Aorta (tissue), 5 donors: ENCODE data around the gene NAALADL2. TPM values are rescaled to one million over a fixed set of nuclear protein-coding genes. Genes with fewer than 3 reads are reported as not detected.

Experiments
- ATAC-seq: fragments of 200-7000 bp; cut with Tn5 transposase; one replicate; pipeline ENCODE4 v1.9.1; 2022; ENCODE audit warnings: moderate library complexity; ENCODE audit not compliant: low FRiP score
- DNase-seq, 2 donors: peaks; one replicate each; pipeline ENCODE4 v3.0.0-alpha.2; 2020
- H3K27ac ChIP-seq, 2 donors: one replicate each; pipeline ENCODE4 v1.5.1; 2013; ENCODE audit warnings: low read length in 2 of 2, mild to moderate bottlenecking in 2 of 2, moderate library complexity in 2 of 2, control low read depth in 1 of 2, inconsistent platforms in 1 of 2, low read depth in 1 of 2
- H3K27me3 ChIP-seq, 2 donors: one replicate each; pipeline ENCODE4 v1.6.1; 2013; ENCODE audit warnings: control low read depth in 1 of 2, low read length in 1 of 2, mild to moderate bottlenecking in 1 of 2, moderate library complexity in 1 of 2; ENCODE audit not compliant: insufficient read depth in 2 of 2, control insufficient read depth in 1 of 2
- H3K36me3 ChIP-seq, 2 donors: one replicate each; pipeline ENCODE4 v1.6.1; 2013; ENCODE audit warnings: control low read depth in 1 of 2, low read length in 1 of 2, mild to moderate bottlenecking in 1 of 2; ENCODE audit not compliant: insufficient read depth in 2 of 2, control insufficient read depth in 1 of 2
- H3K4me1 ChIP-seq, 2 donors: one replicate each; pipeline ENCODE4 v1.6.1; 2013; ENCODE audit warnings: low read length in 2 of 2, control low read depth in 1 of 2, mild to moderate bottlenecking in 1 of 2, moderate library complexity in 1 of 2; ENCODE audit not compliant: insufficient read depth in 2 of 2, control insufficient read depth in 1 of 2
- H3K4me3 ChIP-seq, 2 donors: one replicate each; pipeline ENCODE4 v1.5.1; 2013; ENCODE audit warnings: low read length in 2 of 2, control low read depth in 1 of 2, mild to moderate bottlenecking in 1 of 2
- H3K9me3 ChIP-seq: one replicate; pipeline ENCODE4 v1.6.1; 2013; ENCODE audit warnings: mild to moderate bottlenecking, low read length; ENCODE audit not compliant: control insufficient read depth
- WGBS, 2 donors: extraction: QIAGEN DNeasy Blood & Tissue Kit; methylation state at CpG; one replicate each; pipeline ENCODE4 v1.1.7; 2013; 5-methylcytosine and 5-hydroxymethylcytosine counted together
- intact Hi-C, 2 donors: fragments of 100-400 bp; cut with DNase I; formaldehyde crosslinking; loops; one replicate each; pipeline versions ENCODE4 v1.14.2 to v1.15.0; 2022
- polyA plus RNA-seq, 2 donors: library from polyadenylated mRNA; stranded (reverse); fragments of 200-250 nt; gene quantifications; one replicate each; pipeline ENCODE4 v1.2.3, GENCODE V29; 2013
- total RNA-seq, 2 donors: library from RNA; stranded (reverse); fragmentation: NEBNext Ultra II Directional; extraction: Animal tissue kit (Norgen Biotek cat#: 25700); gene quantifications; one replicate each; pipeline ENCODE4 v1.2.1, GENCODE V29; 2021
- donor health status: healthy with polysubstance abuse.
- donor health status: Bipolar disorder and iron deficiency.
- donor health status: DM: no; HTN: no; CAD: no.
- donor health status: DM: no; HTN: no; CAD: no.
- donor health status: DM: yes; HTN: yes; CAD: no.

Gene NAALADL2
- total and polyA plus RNA-seq, 4 donors = 4.3 to 29.8 (median 11.9) TPM

DNA sequence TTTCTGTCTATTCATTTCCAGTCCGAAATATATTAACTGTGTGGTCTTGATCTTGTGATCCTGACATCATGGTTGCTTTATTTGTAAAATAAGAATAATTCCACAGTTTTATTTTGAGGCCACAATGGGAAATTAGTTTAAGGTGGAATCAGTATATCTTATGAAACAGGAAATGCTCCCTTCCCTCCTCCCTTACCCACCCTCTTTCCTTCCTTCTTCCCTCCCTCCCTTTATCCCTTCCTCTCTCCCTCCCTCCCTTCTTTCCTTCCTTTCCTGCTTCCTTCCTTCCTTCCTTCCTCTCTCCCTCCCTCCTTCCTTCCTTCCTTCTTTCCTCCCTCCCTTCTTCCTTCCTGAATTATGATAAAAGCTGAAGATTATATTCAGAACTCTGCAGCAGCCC lies 452.3 kb downstream of the NAALADL2 start:
- H3K27ac ChIP-seq = no peak overlapping the region
- 97 to 98% methylated on average over 1 of the region's 1 CpG for WGBS, 2 donors
- H3K4me3 ChIP-seq = no peak overlapping the region
- H3K4me1 ChIP-seq = no peaks in the 10 kb centered on the region
- H3K27me3 ChIP-seq = no peaks in the 10 kb centered on the region
- no peaks in the 10 kb centered on the region for H3K36me3 ChIP-seq
- H3K9me3 ChIP-seq = no peaks in the 10 kb centered on the region
- no peak for DNase-seq
- no peak for ATAC-seq
- intact Hi-C loops = no loop called here

GRCh38 chr3:175311946-175312345 lies 452.8 kb downstream of the NAALADL2 start:
- Histone ChIP-seq H3K4me1 (no peaks in the 10 kb centered on the region), H3K27me3 (no peaks in the 10 kb centered on the region), H3K9me3 (no peaks in the 10 kb centered on the region), H3K27ac (no peak overlapping the region), H3K4me3 (no peak overlapping the region), H3K36me3 (no peaks in the 10 kb centered on the region)
- no peak for DNase-seq
- no peak for ATAC-seq
- intact Hi-C loops = no loop called here
- 9 to 10% methylated on average over 3 of the region's 3 CpGs for WGBS, 2 donors

DNA sequence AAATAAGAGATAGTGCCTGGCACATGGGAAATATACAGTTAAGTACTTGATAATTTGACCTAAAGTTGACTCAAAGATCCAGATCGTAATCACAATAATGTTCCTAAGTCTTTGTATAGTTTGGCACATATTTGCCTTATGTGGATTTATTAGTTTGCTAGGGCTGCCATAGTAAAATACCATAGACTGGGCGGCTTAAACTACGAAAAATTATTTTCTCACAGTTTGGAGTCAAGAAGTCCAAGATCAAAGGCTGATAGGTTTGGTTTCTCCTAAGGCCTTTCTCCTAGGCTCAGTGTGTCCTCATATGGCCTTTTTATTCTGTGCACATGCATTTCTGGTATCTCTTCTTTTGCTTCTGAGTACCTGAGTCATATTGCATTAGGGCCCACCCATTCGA lies 453.7 kb downstream of the NAALADL2 start:
- intact Hi-C loops = no loop called here
- WGBS, 2 donors = 54 to 61% methylated on average over 4 of the region's 4 CpGs
- H3K9me3 ChIP-seq = no peaks in the 10 kb centered on the region
- ATAC-seq (no peak), DNase-seq (no peak)
- no peak overlapping the region for H3K4me3 ChIP-seq
- H3K27ac ChIP-seq = no peak overlapping the region
- no peaks in the 10 kb centered on the region for H3K27me3 ChIP-seq
- no peaks in the 10 kb centered on the region for H3K36me3 ChIP-seq
- H3K4me1 ChIP-seq = no peaks in the 10 kb centered on the region

DNA sequence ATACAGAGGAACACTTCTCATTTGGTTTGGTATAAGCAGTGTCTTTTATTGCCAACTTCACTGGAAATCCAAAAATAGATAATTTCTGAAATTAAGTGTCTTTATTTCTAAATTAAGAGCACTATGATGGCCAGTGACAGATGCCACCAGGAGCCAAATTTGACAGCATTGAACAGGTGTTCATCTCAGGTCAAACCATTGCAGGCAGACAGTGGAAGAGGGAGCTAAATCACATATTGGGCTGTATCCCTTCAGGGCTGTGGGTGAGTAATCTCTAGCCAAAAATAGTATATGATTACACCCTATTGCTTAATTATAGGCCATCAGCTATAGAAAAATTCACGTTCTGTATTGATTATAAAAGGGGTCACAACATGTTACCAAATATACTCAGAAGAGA lies 457.7 kb downstream of the NAALADL2 start:
- no peaks in the 10 kb centered on the region for H3K36me3 ChIP-seq
- DNase-seq (no peak), ATAC-seq (no peak)
- WGBS, 2 donors = 88 to 95% methylated on average over 1 of the region's 1 CpG
- no peak overlapping the region for H3K4me3 ChIP-seq
- intact Hi-C loops = no loop called here
- H3K9me3 ChIP-seq = no peaks in the 10 kb centered on the region
- no peak overlapping the region for H3K27ac ChIP-seq
- no peaks in the 10 kb centered on the region for H3K27me3 ChIP-seq
- H3K4me1 ChIP-seq = no peaks in the 10 kb centered on the region

DNA sequence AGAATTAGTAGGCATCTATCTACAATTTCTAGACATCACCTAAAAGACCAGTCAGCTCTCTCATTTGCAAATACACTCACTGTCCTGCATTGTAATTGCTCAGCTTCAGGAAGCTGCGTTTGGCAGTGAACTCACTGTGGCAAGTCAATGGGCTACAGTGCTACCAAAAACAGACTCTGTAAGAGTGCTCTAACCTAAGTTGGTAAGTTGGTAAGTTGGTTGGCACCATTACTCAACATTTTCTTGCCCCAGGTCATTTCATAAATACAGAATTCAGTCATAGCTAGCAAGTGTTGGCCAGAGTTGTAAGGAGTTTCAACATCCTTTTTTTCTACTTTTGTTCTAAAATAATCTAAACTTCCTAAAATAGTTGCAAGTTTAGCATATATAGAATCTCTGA lies 466.3 kb downstream of the NAALADL2 start:
- Histone ChIP-seq H3K4me1 (no peaks in the 10 kb centered on the region), H3K27me3 (no peaks in the 10 kb centered on the region), H3K9me3 (no peaks in the 10 kb centered on the region), H3K4me3 (no peak overlapping the region), H3K27ac (no peak overlapping the region), H3K36me3 (no peaks in the 10 kb centered on the region)
- 68 to 75% methylated on average over 1 of the region's 1 CpG for WGBS, 2 donors
- intact Hi-C loops = no loop called here
- no peak for DNase-seq
- ATAC-seq = no peak

GRCh38 chr3:175326041-175326440 lies 466.9 kb downstream of the NAALADL2 start:
- no peaks in the 10 kb centered on the region for H3K27me3 ChIP-seq
- no peak overlapping the region for H3K4me3 ChIP-seq
- no peaks in the 10 kb centered on the region for H3K9me3 ChIP-seq
- DNase-seq (no peak), ATAC-seq (no peak)
- no peaks in the 10 kb centered on the region for H3K4me1 ChIP-seq
- WGBS, 2 donors = 92 to 96% methylated on average over 4 of the region's 4 CpGs
- no peak overlapping the region for H3K27ac ChIP-seq
- H3K36me3 ChIP-seq = no peaks in the 10 kb centered on the region
- intact Hi-C loops = no loop called here

DNA sequence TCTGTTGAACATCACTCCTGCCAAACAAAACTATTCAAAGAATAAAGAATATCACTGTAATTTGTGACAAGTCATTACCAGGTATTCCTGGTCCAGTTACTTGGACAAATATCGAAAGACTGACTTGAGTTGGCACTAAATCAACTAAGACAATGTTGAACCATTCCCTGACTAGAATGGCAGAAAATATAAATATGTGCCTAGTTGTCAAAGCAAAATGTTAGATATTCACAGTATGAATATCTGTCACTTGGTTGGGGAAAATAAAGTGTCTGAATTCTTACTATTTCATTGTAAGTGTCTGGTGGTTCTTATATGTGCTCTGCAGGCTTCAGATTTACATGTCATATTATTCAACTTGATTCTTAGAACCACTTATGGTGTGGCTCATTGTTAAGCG lies 470.2 kb downstream of the NAALADL2 start:
- ATAC-seq (no peak), DNase-seq (no peak)
- no peaks in the 10 kb centered on the region for H3K36me3 ChIP-seq
- intact Hi-C loops = no loop called here
- no peaks in the 10 kb centered on the region for H3K4me1 ChIP-seq
- no peaks in the 10 kb centered on the region for H3K9me3 ChIP-seq
- H3K4me3 ChIP-seq = no peak overlapping the region
- H3K27ac ChIP-seq = no peak overlapping the region
- WGBS, 2 donors = 55 to 60% methylated on average over 2 of the region's 2 CpGs
- no peaks in the 10 kb centered on the region for H3K27me3 ChIP-seq

- no peak for ATAC-seq
- H3K4me3 ChIP-seq = no peak overlapping the region
- H3K4me1 ChIP-seq = peaks cover 3 to 4% of the 10 kb centered on the region in 2 donors
- no peak overlapping the region for H3K27ac ChIP-seq
- no peaks in the 10 kb centered on the region for H3K27me3 ChIP-seq
- no peaks in the 10 kb centered on the region for H3K9me3 ChIP-seq
- no peaks in the 10 kb centered on the region for H3K36me3 ChIP-seq
- DNase-seq = no peak
- 17 to 19% methylated on average over 2 of the region's 2 CpGs for WGBS, 2 donors
- intact Hi-C loops = no loop called here
These were observed 476.1 kb downstream of the NAALADL2 start for GRCh38 chr3:175335229-175335628.

GRCh38 chr3:175336406-175337133 lies 477.4 kb downstream of the NAALADL2 start:
- H3K4me3 ChIP-seq = no peak overlapping the region
- WGBS, 2 donors = 85 to 93% methylated on average over 2 of the region's 2 CpGs
- ATAC-seq (no peak), DNase-seq (no peak)
- H3K27ac ChIP-seq = no peak overlapping the region
- H3K9me3 ChIP-seq = no peaks in the 10 kb centered on the region
- intact Hi-C loops = no loop called here
- no peaks in the 10 kb centered on the region for H3K27me3 ChIP-seq
- H3K4me1 ChIP-seq = peaks cover 3 to 4% of the 10 kb centered on the region in 2 donors
- no peaks in the 10 kb centered on the region for H3K36me3 ChIP-seq
